RWPE2 (cell line): ENCODE data around the gene FMN1.

ENCODE experiments used
- ATAC-seq: fragments of 200-7000 bp; cut with Tn5 transposase; 3 replicates; pipeline ENCODE4 v1.9.1; 2021; ENCODE audit warnings: low read depth
- DNase-seq: peaks from one replicate; pipeline ENCODE4 v3.0.0-alpha.2; 2020; ENCODE audit warnings: low spot score
- H3K27ac ChIP-seq: fragments of 450-650 bp; 2 replicates; pipeline ENCODE4 v1.5.1; 2017; ENCODE audit warnings: mild to moderate bottlenecking; ENCODE audit not compliant: poor library complexity, severe bottlenecking
- H3K27me3 ChIP-seq: fragments of 250-450 bp; sonication (Bioruptor Pico); 2 replicates; pipeline ENCODE4 v1.5.1; 2021; ENCODE audit warnings: mild to moderate bottlenecking, moderate library complexity; ENCODE audit not compliant: insufficient read depth, poor library complexity, severe bottlenecking
- H3K36me3 ChIP-seq: fragments of 250-450 bp; sonication (Bioruptor Pico); 2 replicates; pipeline ENCODE4 v1.5.1; 2020; ENCODE audit warnings: low read depth, mild to moderate bottlenecking, moderate library complexity
- H3K4me1 ChIP-seq: fragments of 250-450 bp; sonication (Bioruptor Pico); 2 replicates; pipeline ENCODE4 v1.5.1; 2021; ENCODE audit warnings: mild to moderate bottlenecking, moderate library complexity; ENCODE audit not compliant: insufficient read depth, poor library complexity, severe bottlenecking
- H3K4me3 ChIP-seq: fragments of 250-450 bp; sonication (Bioruptor Pico); 2 replicates; pipeline ENCODE4 v1.5.1; 2021; ENCODE audit warnings: mild to moderate bottlenecking, moderate library complexity; ENCODE audit not compliant: severe bottlenecking
- H3K9me3 ChIP-seq: fragments of 250-450 bp; sonication (Bioruptor Pico); 2 replicates; pipeline ENCODE4 v1.5.1; 2021; ENCODE audit warnings: mild to moderate bottlenecking, moderate library complexity; ENCODE audit not compliant: severe bottlenecking
- CTCF ChIP-seq: fragments of 450-650 bp; IDR thresholded peaks from one replicate; pipeline ENCODE4 v1.5.1; 2017; ENCODE audit warnings: mild to moderate bottlenecking, moderate library complexity; ENCODE audit not compliant: poor library complexity, severe bottlenecking

FMN1 gene

GRCh38 chr15:32786906-32787305 is 407.6 kb downstream of the FMN1 start:
- Histone ChIP-seq H3K27me3 (no peaks in the 10 kb centered on the region), H3K4me3 (no peak overlapping the region), H3K36me3 (no peaks in the 10 kb centered on the region), H3K27ac (no peak overlapping the region), H3K9me3 (no peaks in the 10 kb centered on the region), H3K4me1 (peaks cover 10% of the 10 kb centered on the region)
- DNase-seq (no peak), ATAC-seq (no peak)
- TF ChIP-seq CTCF: no peak

GRCh38 chr15:32784581-32784980 is 409.9 kb downstream of the FMN1 start:
- H3K4me3 ChIP-seq: no peak overlapping the region
- H3K27ac ChIP-seq: no peak overlapping the region
- peak; percentile 78 for ATAC-seq
- no peaks in the 10 kb centered on the region for H3K27me3 ChIP-seq
- DNase-seq: no peak
- no peaks in the 10 kb centered on the region for H3K36me3 ChIP-seq
- no peak for TF ChIP-seq CTCF
- no peaks in the 10 kb centered on the region for H3K9me3 ChIP-seq
- peaks cover 12% of the 10 kb centered on the region for H3K4me1 ChIP-seq

- ATAC-seq (no peak), DNase-seq (no peak)
- Histone ChIP-seq H3K9me3 (peaks cover 2% of the 10 kb centered on the region), H3K27me3 (no peaks in the 10 kb centered on the region), H3K36me3 (no peaks in the 10 kb centered on the region), H3K27ac (no peak overlapping the region), H3K4me1 (peaks cover 12% of the 10 kb centered on the region), H3K4me3 (no peak overlapping the region)
- TF ChIP-seq CTCF: no peak
These were observed 412.7 kb downstream of the FMN1 start for GRCh38 chr15:32781781-32782180.

- DNase-seq (no peak), ATAC-seq (no peak)
- no peak overlapping the region for H3K27ac ChIP-seq
- H3K36me3 ChIP-seq: no peaks in the 10 kb centered on the region
- H3K4me1 ChIP-seq: peaks cover 18% of the 10 kb centered on the region
- H3K4me3 ChIP-seq: no peak overlapping the region
- no peak for TF ChIP-seq CTCF
- no peaks in the 10 kb centered on the region for H3K27me3 ChIP-seq
- H3K9me3 ChIP-seq: peaks cover 2% of the 10 kb centered on the region
These were observed 415.9 kb downstream of the FMN1 start for GRCh38 chr15:32778391-32779176.

GRCh38 chr15:32775103-32775502 is 419.4 kb downstream of the FMN1 start:
- no peak overlapping the region for H3K27ac ChIP-seq
- ATAC-seq (no peak), DNase-seq (no peak)
- H3K9me3 ChIP-seq: peaks cover 2% of the 10 kb centered on the region
- peaks cover 17% of the 10 kb centered on the region for H3K4me1 ChIP-seq
- no peak overlapping the region for H3K4me3 ChIP-seq
- no peak for TF ChIP-seq CTCF
- no peaks in the 10 kb centered on the region for H3K27me3 ChIP-seq
- H3K36me3 ChIP-seq: no peaks in the 10 kb centered on the region
